Measurements from ENCODE around the gene RBCK1.

The RBCK1 gene

GRCh38 chr20:437787-438486, 29.8 kb downstream of the RBCK1 start:
- peak; percentile 25 to 82 (median 78) for DNase-seq
- Histone ChIP-seq H3K9me3 (ENCODE audit: control extremely low read depth in 1 of 5, control insufficient read depth in 4 of 5, insufficient read depth in 2 of 5, low read depth in 1 of 5, low read length in 4 of 5) (no peaks in the 10 kb centered on the region), H3K27ac (ENCODE audit: insufficient read depth in 1 of 2, low read depth in 1 of 2, low read length in 2 of 2, poor library complexity in 1 of 2, severe bottlenecking in 2 of 2) (peak overlapping the region in 1 of 2 experiments; percentile 14), H3K36me3 (ENCODE audit: control insufficient read depth in 4 of 4, insufficient read depth in 4 of 4, low read length in 3 of 4) (peaks cover 21 to 73% (median 49%) of the 10 kb centered on the region in 4 experiments), H3K27me3 (replicated peaks in 2 of 5; ENCODE audit: control insufficient read depth in 4 of 5, insufficient read depth in 5 of 5, low read length in 4 of 5) (no peaks in the 10 kb centered on the region), H3K4me1 (ENCODE audit: control extremely low read depth in 1 of 4, control insufficient read depth in 4 of 4, insufficient read depth in 4 of 4, low read length in 3 of 4) (peaks cover 14 to 39% (median 35%) of the 10 kb centered on the region in 4 experiments), H3K4me3 (ENCODE audit: control insufficient read depth in 1 of 7, extremely low read depth in 1 of 7, insufficient read depth in 4 of 7, low read depth in 2 of 7, low read length in 6 of 7) (peak overlapping the region in 4 of 7 experiments; percentile 25 to 46 (median 35))
- ChIA-PET CTCF (interaction anchor here (0.8 to 2.6 kb wide), 12 partner anchors 8 to 83 kb away, joined by 3 to 9 read pairs (median 4); no protein-coding TSS in a partner anchor), POLR2A (no interaction called here)
- 33% methylated on average over 5 of the region's 6 CpGs for WGBS (ENCODE audit: insufficient coverage)

- peak; percentile 82 to 91 (median 89) for DNase-seq
- Histone ChIP-seq H3K27ac (ENCODE audit: insufficient read depth in 1 of 2, low read depth in 1 of 2, low read length in 2 of 2, poor library complexity in 1 of 2, severe bottlenecking in 2 of 2) (no peak overlapping the region), H3K4me3 (ENCODE audit: control insufficient read depth in 1 of 7, extremely low read depth in 1 of 7, insufficient read depth in 4 of 7, low read depth in 2 of 7, low read length in 6 of 7) (peak overlapping the region in 6 of 7 experiments; percentile 5 to 55 (median 44)), H3K4me1 (ENCODE audit: control extremely low read depth in 1 of 4, control insufficient read depth in 4 of 4, insufficient read depth in 4 of 4, low read length in 3 of 4) (peaks cover 14 to 37% (median 31%) of the 10 kb centered on the region in 4 experiments), H3K36me3 (ENCODE audit: control insufficient read depth in 4 of 4, insufficient read depth in 4 of 4, low read length in 3 of 4) (peaks cover 25 to 74% (median 53%) of the 10 kb centered on the region in 4 experiments), H3K27me3 (replicated peaks in 2 of 5; ENCODE audit: control insufficient read depth in 4 of 5, insufficient read depth in 5 of 5, low read length in 4 of 5) (no peaks in the 10 kb centered on the region), H3K9me3 (ENCODE audit: control extremely low read depth in 1 of 5, control insufficient read depth in 4 of 5, insufficient read depth in 2 of 5, low read depth in 1 of 5, low read length in 4 of 5) (no peaks in the 10 kb centered on the region)
- ChIA-PET POLR2A (no interaction called here), CTCF (interaction anchor here (0.9 to 2.6 kb wide), 10 partner anchors 9 to 83 kb away, joined by 3 to 9 read pairs (median 4); no protein-coding TSS in a partner anchor)
- 24% methylated on average over 15 of the region's 18 CpGs for WGBS (ENCODE audit: insufficient coverage)
These were observed 30.7 kb downstream of the RBCK1 start for GRCh38 chr20:438571-439469.

- WGBS (ENCODE audit: insufficient coverage), result 98% methylated on average over 6 of the region's 7 CpGs
- POLR2A ChIA-PET, result no interaction called here
- no peak overlapping the region for H3K27ac ChIP-seq (ENCODE audit: insufficient read depth in 1 of 2, low read depth in 1 of 2, low read length in 2 of 2, poor library complexity in 1 of 2, severe bottlenecking in 2 of 2)
- peaks cover 14 to 37% (median 31%) of the 10 kb centered on the region in 4 experiments for H3K4me1 ChIP-seq (ENCODE audit: control extremely low read depth in 1 of 4, control insufficient read depth in 4 of 4, insufficient read depth in 4 of 4, low read length in 3 of 4)
- CTCF ChIA-PET, result interaction anchor here (0.6 to 1.5 kb wide), 2 partner anchors 10 to 37 kb away, joined by 3 to 7 read pairs; no protein-coding TSS in a partner anchor
- DNase-seq, result no peak
- no peaks in the 10 kb centered on the region for H3K9me3 ChIP-seq (ENCODE audit: control extremely low read depth in 1 of 5, control insufficient read depth in 4 of 5, insufficient read depth in 2 of 5, low read depth in 1 of 5, low read length in 4 of 5)
- no peak overlapping the region for H3K4me3 ChIP-seq (ENCODE audit: control insufficient read depth in 1 of 7, extremely low read depth in 1 of 7, insufficient read depth in 4 of 7, low read depth in 2 of 7, low read length in 6 of 7)
- peaks cover 30 to 81% (median 57%) of the 10 kb centered on the region in 4 experiments for H3K36me3 ChIP-seq (ENCODE audit: control insufficient read depth in 4 of 4, insufficient read depth in 4 of 4, low read length in 3 of 4)
- no peaks in the 10 kb centered on the region for H3K27me3 ChIP-seq (replicated peaks in 2 of 5; ENCODE audit: control insufficient read depth in 4 of 5, insufficient read depth in 5 of 5, low read length in 4 of 5)
These were observed 32.0 kb downstream of the RBCK1 start for GRCh38 chr20:440148-440547.

- Histone ChIP-seq H3K27me3 (replicated peaks in 2 of 5; ENCODE audit: control insufficient read depth in 4 of 5, insufficient read depth in 5 of 5, low read length in 4 of 5) (no peaks in the 10 kb centered on the region), H3K4me3 (ENCODE audit: control insufficient read depth in 1 of 7, extremely low read depth in 1 of 7, insufficient read depth in 4 of 7, low read depth in 2 of 7, low read length in 6 of 7) (no peak overlapping the region), H3K27ac (ENCODE audit: insufficient read depth in 1 of 2, low read depth in 1 of 2, low read length in 2 of 2, poor library complexity in 1 of 2, severe bottlenecking in 2 of 2) (no peak overlapping the region), H3K4me1 (ENCODE audit: control extremely low read depth in 1 of 4, control insufficient read depth in 4 of 4, insufficient read depth in 4 of 4, low read length in 3 of 4) (peaks cover 14 to 37% (median 31%) of the 10 kb centered on the region in 4 experiments), H3K9me3 (ENCODE audit: control extremely low read depth in 1 of 5, control insufficient read depth in 4 of 5, insufficient read depth in 2 of 5, low read depth in 1 of 5, low read length in 4 of 5) (no peaks in the 10 kb centered on the region), H3K36me3 (ENCODE audit: control insufficient read depth in 4 of 4, insufficient read depth in 4 of 4, low read length in 3 of 4) (peaks cover 32 to 81% (median 56%) of the 10 kb centered on the region in 4 experiments)
- ChIA-PET CTCF (no interaction called here), POLR2A (no interaction called here)
- no peak for DNase-seq
- 97% methylated on average over 13 of the region's 13 CpGs for whole genome bisulfite sequencing (ENCODE audit: insufficient coverage)
These were observed 32.5 kb downstream of the RBCK1 start for GRCh38 chr20:440636-441035.

- CTCF ChIA-PET, result interaction anchor here (1.2 to 2.3 kb wide), 2 partner anchors 12 to 13 kb away, joined by 4 to 8 read pairs; no protein-coding TSS in a partner anchor
These were observed 35.2 kb downstream of the RBCK1 start for GRCh38 chr20:443223-443775.

GRCh38 chr20:444117-444516, 36.0 kb downstream of the RBCK1 start:
- POLR2A ChIA-PET, result no interaction called here
- H3K27me3 ChIP-seq (replicated peaks in 2 of 5; ENCODE audit: control insufficient read depth in 4 of 5, insufficient read depth in 5 of 5, low read length in 4 of 5), result no peaks in the 10 kb centered on the region
- 100% methylated on average over 2 of the region's 3 CpGs for WGBS (ENCODE audit: insufficient coverage)
- H3K4me1 ChIP-seq (ENCODE audit: control extremely low read depth in 1 of 4, control insufficient read depth in 4 of 4, insufficient read depth in 4 of 4, low read length in 3 of 4), result peaks cover 7 to 13% (median 10%) of the 10 kb centered on the region in 4 experiments
- no peaks in the 10 kb centered on the region for H3K9me3 ChIP-seq (ENCODE audit: control extremely low read depth in 1 of 5, control insufficient read depth in 4 of 5, insufficient read depth in 2 of 5, low read depth in 1 of 5, low read length in 4 of 5)
- H3K36me3 ChIP-seq (ENCODE audit: control insufficient read depth in 4 of 4, insufficient read depth in 4 of 4, low read length in 3 of 4), result peaks cover 27 to 74% (median 50%) of the 10 kb centered on the region in 4 experiments
- CTCF ChIA-PET, result interaction anchor here (1.2 to 1.6 kb wide), 2 partner anchors 11 to 12 kb away, joined by 4 read pairs; no protein-coding TSS in a partner anchor
- H3K4me3 ChIP-seq (ENCODE audit: control insufficient read depth in 1 of 7, extremely low read depth in 1 of 7, insufficient read depth in 4 of 7, low read depth in 2 of 7, low read length in 6 of 7), result no peak overlapping the region
- no peak for DNase-seq
- no peak overlapping the region for H3K27ac ChIP-seq (ENCODE audit: insufficient read depth in 1 of 2, low read depth in 1 of 2, low read length in 2 of 2, poor library complexity in 1 of 2, severe bottlenecking in 2 of 2)

More at GRCh38 chr20:443223-443775, 35.2 kb downstream of the RBCK1 start:
- Histone ChIP-seq H3K4me3 (ENCODE audit: control insufficient read depth in 1 of 7, extremely low read depth in 1 of 7, insufficient read depth in 4 of 7, low read depth in 2 of 7, low read length in 6 of 7) (no peak overlapping the region), H3K9me3 (ENCODE audit: control extremely low read depth in 1 of 5, control insufficient read depth in 4 of 5, insufficient read depth in 2 of 5, low read depth in 1 of 5, low read length in 4 of 5) (no peaks in the 10 kb centered on the region), H3K36me3 (ENCODE audit: control insufficient read depth in 4 of 4, insufficient read depth in 4 of 4, low read length in 3 of 4) (peaks cover 27 to 79% (median 50%) of the 10 kb centered on the region in 4 experiments), H3K27me3 (replicated peaks in 2 of 5; ENCODE audit: control insufficient read depth in 4 of 5, insufficient read depth in 5 of 5, low read length in 4 of 5) (no peaks in the 10 kb centered on the region), H3K4me1 (ENCODE audit: control extremely low read depth in 1 of 4, control insufficient read depth in 4 of 4, insufficient read depth in 4 of 4, low read length in 3 of 4) (peaks cover 8 to 21% (median 17%) of the 10 kb centered on the region in 4 experiments), H3K27ac (ENCODE audit: insufficient read depth in 1 of 2, low read depth in 1 of 2, low read length in 2 of 2, poor library complexity in 1 of 2, severe bottlenecking in 2 of 2) (no peak overlapping the region)
- no peak for DNase-seq
- POLR2A ChIA-PET, result interaction anchor here (0.6 kb wide), 1 partner anchor 16 kb away, joined by 4 read pairs; no protein-coding TSS in a partner anchor
- 100% methylated on average over 1 of the region's 4 CpGs for WGBS (ENCODE audit: insufficient coverage)
